LoVo (cell line): Measurements from ENCODE around the gene ADPGK.

ENCODE experiments used
- DNase-seq: peaks from one replicate; pipeline ENCODE4 v3.0.0-alpha.2; 2016; ENCODE audit warnings: low spot score

ADPGK gene

DNA sequence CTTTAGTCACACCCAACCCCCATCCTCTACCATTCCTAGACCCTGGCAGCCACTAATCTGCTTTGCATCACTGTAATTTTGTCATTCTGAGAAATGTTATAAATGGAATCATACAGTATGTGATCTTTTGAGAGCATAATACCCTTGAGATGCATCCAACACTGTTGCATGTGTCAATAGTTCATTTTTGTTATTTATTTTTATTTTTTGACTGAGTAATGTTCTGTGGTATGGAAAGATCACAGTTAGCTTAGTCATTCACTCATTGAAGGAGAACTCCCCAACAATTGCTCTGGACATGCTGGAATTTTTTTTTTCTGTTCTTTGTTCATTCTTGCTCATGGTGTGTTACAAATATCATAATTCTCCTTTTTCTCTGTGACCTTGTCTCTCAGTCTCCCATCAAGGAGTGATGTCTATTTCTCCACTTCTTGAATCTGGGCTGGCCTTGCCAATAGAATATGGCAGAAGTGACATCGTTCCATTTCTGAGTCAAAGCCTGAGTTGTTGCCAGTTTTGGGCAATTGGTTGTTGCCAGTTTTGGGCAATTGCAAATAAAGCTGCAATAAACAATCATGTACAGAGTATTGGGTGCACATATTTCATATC lies 6.8 kb upstream of the ADPGK start:
- DNase-seq: no peak

DNA sequence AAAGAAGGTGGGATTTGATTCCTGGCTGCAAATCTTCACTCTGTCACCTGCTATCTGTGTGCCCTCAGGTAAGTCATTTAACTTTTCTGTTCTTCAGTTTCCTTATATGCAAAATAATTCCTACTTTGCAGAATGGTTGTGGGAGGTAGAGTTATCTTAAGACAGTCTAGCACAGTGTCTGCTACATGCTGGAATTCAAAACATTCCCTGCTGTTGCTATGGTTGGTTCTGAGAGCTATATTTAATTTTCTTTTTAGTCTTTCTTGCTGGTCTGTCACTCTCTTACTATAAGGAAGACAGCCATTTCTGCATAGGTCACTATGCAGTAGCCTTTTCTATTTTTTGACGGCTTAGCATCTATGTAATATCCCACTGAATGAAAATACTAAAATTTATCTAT lies 4.0 kb upstream of the ADPGK start:
- no peak for DNase-seq

DNA sequence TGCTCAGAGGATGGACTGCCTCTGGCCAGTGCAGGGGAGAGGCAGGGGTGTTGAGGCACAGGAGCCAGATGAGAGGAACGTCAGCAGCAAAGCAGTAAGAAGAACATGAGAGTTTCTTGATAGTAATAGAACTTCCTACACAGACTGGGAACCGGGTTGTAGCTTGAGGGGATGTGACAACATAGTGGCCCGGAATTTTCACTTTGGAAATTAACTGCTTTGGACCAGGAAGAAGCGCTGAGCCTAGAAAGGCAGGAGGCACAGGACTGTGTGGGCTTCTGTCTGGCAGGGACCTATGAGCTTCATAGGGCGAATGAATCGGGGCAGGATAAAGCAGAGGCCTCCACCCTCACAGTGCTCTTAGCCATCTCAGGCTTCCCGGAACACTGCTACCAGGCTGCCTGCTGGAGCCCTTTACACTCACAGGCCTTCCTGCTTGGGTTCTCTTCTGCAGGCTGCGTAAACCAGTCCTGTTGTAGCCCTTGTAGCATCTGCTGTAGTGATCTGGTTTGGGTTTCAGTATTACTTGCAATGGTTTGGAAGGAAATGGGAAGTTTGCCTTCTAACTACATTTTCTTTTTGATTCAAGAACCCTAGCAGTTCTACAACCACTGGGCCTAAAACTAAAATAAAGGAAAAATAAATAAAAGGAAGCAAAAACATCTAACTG lies 3.3 kb upstream of the ADPGK start:
- DNase-seq: no peak

DNA sequence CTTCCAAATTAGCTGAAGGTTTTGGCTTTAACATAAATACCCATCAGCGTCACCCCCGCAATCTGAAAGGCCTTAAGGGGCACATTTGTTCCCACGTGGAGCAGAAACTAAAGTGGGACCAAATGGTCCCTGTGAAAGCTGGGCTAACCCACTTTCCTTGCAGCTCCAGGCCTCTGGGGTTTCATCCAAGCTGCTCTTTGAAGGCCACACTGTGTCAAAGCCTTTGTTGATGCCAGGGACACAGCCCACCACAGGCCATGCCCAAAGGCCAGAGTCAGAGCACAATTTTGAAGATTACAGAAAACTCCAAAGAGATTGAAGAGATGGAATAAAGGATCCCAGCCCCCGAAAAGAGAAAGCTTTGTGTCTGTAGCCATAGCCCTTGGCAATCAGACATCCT lies 2.7 kb upstream of the ADPGK start:
- DNase-seq: no peak

DNA sequence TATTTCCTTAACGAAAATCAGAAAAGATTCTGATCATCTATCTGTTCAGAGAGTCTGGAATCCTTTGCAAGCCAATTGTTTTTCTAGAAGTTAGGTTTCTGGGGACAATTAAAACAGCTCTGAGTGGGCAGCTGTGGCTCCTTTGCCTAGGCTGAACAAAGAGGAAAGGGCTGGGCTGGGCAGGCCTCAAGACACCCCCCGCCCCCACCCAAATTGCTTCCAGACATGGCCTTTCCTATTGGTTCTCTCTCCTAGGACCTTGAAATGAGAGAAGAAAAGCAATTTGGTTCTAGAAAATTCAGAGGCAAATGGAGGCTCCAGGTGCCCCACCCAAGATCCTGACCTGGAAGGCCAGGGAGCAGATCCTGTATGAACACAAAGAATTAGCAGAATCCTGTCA lies 2.3 kb upstream of the ADPGK start:
- no peak for DNase-seq

DNA sequence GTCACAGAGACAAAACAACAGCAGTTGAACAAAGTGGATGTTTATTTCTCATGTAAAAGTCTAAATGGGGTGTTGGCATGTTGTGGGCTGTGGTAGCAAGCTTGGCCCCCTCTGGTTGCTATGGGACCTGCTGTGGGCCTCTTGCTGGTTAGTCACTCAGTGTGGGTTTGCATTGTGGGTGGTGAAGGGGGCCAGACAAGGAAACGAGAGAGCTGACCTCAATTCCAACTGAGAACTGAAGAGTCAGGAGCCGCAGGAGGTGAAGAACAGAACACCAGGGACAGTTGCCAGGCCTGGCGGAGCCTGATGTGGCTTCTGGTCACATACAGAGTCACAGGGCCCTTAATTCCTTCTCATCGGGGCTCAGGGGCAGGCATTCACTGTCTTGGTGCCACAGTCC lies 1.9 kb upstream of the ADPGK start:
- no peak for DNase-seq

DNA sequence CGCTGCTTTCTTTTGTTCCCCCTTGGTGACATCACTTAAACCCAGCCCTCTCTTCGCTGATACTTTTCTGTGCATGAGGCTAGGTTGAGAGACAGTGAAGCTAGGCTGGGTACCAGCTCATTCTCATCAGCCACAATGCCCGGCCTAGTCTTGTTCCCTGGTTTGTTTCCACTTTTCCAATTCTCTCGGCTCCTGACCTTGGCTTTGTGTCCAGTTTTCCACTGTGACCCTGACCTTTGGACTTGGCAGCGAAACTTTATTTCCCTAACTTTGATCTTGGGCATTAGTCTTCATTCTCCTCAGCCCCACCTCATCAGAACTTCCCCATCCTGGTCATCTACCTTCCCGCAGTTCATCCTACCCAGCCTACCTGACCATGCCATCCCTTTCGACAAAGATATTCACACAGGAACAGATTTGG lies 908 bp upstream of the ADPGK start:
- no peak for DNase-seq

DNA sequence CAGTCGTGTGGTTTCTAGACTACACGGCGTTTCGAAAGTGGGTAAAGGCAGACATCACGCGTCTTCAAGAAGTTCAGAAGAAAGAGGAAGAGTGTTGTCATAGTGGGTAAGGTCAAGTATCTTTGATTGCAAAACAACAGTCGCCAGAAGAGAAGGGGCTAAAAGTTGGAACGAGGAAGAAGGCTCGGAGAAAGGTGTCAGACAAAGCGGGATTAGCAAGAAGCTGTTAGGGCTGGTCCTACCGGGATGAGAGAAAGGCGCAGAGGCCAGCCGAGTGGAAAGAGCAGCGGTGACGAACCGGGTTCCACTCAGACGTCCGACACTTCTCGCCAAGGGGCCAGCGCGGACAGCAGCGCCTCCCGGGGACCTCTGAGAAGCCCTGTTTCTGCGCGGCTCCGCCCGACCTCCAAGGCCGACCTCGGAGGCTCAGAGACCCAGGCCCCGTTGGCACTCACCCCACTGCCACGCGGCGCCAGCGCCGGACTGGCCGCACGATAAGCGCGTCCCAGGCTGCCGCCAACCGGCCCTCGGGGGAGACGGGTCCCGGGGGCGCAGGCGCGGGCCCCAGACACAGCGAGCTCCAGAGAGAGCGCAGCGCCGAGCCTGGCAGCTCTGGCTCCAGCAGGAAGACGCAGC lies 436 bp downstream of the ADPGK start:
- DNase-seq: no peak

DNA sequence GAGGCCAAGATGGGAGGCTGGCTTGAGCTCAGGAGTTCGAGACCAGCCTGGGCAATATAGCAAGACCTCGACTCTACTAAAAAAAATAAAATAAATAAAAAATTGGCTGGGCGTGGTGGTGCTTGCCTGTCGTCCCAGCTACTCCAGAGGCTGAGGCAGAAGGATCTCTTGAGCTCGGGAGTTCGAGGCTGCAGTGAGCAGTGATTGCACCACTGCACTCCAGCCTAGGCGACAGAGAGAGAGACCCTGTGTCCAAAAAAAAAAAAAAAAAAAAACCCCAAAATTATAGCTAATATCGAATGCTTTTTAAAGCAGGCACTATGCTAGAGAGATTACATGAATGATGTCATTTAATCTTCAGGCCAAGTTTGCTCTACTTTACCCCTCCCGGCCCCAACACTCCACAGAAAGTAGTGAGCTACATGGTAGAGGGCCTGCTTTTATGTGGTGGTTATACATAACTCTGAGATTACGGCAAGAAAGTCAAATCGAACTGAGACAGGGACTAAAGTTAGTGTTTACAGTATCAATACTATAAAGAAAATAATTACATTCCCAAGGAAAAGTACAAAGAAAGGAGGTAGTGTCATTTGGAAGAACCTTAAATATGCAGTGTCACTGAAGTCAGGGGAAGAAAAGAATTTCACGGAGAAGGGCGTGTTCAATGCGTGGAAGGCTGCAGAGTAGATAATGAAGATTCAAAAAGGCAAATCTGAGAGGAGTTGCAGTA lies 1.1 kb downstream of the ADPGK start:
- DNase-seq: no peak

DNA sequence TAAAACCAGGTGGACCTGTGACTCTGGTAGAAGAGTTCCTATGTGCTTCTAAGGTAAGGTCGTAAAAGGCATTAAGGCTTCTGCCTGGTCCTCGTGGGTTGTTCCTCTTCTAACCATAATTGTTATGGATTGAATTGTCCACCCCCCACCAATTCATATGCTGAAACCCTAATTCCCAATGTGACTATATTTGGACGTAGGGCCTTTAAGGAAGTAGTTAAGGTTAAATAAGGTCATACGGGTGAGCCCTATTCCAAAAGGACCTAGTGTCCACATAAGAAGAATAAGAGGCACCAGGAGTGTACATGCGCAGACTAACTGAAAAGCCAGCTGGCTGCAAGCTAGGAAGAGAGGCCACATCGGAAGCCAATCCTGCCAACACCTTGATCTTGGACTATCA lies 1.9 kb downstream of the ADPGK start:
- no peak for DNase-seq

DNA sequence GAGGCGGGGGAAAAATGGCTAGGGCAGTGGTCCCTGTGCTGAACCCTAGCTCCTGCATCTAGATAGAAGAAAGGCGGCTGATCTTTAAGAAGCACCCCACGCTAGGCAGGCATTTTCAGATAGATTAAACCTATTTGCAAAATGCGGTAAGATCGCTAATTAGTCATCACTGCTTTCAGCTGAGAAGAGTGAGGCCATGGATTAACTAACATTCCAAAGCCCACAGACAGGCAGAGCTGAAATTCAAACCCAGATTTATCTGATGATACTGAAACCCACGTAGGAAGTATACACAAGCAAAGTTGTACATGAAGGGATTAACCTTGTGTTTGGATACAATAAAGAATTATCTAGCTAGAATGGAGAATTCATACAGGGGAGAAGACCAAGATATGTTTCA lies 4.8 kb downstream of the ADPGK start:
- no peak for DNase-seq

DNA sequence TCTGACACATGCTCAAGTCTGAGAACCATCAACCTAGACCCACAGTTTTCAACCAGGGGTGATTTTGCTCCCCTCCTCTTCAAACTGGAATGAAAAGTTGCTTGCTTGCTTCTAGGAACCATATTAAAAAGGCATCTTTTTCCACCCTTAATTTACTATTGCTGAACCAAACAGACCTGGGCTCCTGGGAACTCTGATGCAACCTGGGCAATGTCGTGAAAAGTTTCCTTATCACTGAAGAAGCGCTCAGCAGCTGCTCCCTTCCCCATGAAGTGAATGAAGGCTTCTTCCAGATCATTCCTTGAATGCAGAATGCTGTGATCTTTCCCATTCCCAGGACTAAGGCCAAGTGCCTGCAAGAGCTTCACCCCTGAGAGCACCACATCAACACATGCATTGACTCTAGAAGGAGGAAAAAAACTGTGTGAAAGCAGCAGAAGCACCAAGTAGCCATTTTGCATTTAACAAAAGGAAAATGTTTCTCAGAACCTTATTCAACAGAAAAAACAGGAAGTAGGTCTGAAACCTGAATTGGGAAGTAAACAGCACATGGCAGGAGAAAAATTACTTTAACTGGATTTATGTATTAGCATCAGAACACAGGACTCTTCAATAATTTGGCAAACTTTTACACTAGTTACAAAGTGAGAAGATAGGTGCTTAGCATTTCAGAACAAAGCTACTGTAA lies 8.7 kb downstream of the ADPGK start:
- DNase-seq: no peak

DNA sequence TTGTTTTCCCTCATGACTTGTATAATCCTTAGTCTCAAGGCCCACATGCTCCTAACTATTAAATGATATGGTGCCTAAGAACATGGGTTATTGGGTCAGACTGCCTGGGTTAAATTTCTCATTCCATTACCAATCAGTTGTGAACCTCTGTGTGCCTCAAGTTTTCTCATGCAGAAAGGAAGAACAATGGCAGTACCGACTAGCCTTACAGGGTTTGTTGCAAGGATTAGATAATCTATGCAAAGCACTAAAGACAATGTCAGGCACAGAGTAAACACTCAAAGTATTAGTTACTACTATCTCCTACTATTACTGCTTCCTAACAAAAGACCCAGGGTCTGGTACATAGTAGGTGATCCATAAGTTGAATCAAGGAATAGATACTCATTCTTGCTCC lies 12.2 kb downstream of the ADPGK start:
- DNase-seq: no peak

DNA sequence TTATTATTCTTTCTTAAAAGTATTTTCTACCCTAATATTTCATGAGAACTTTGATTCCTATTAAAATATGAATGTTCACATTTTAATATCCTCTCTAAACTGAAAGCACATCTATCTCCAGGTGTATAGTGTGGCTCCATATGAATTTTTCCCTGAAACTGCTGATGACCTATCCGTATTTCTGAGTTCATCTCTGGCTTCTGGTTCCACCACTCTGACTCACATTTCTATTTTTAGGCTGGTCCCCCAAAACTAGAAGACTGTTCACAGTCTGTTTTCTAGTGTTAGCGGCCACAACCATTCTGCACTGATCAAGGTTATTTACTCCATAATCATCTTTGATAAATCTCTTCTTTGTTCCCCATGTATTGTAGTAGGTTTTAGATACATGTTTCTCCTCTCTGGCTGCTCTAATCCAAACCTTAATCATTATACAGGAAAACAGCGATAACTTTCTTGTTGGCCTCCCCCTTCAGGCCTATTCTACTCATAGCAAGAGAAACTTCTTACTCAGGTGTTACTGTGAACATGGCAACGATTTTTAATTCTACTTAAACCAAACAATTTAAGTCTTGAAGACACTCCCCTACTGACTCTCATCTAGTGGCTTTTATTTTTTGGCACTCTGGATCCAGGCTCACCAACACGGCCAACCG lies 12.8 kb downstream of the ADPGK start:
- no peak for DNase-seq

DNA sequence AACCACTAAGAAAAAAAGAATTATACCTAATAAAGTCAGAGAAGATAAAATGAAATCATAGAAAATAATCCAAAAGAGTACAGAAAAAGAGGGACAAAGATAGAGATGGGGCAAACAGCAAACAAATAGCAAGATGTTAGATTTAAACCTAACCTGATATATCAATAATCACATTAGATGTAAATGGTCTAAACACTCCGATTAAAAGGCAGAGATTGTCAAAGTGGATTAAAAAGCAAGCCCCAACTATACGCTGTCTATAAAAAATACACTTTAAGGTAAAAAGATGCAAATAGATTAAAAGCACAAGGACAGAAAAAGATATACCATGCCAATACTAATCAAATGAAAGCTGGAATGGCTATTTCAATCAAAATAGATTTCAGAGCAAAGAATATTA lies 16.8 kb downstream of the ADPGK start:
- no peak for DNase-seq

DNA sequence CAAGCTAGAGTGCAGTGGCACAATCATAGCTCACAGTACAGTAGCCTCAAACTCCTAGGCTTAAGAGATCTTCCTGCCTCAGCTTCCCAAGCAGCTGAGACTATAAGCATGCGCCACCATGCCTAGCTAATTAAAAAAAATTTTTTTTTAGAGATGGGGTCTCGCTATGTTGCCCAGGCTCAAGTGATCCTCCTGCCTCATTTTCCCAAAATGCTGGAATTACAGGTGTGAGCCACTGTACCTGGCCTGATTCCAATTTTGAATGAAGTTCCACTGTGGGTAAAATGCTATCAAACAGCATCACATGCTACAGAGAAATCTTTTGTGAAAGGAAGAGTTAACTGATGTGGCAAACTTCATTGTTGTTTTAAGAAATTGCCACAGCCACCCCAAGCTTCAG lies 17.5 kb downstream of the ADPGK start:
- no peak for DNase-seq

DNA sequence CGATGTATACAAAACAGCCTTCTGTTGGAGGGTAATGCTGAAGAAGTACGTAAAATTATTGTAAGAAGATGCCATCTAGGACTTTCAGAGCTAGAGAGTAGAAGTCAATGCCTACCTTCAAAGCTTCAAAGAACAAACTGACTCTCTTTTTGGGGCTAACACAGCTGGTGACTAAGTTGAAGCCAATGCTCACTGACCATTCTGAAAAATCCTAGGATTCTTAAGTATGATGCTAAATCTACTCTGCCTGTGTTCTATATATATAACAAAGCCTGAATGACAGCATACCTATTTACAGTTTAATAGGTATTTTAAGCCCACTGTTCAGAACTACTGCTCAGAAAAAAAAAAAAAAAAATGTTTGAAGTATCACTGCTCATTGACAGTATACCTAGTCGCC lies 18.9 kb downstream of the ADPGK start:
- DNase-seq: no peak

DNA sequence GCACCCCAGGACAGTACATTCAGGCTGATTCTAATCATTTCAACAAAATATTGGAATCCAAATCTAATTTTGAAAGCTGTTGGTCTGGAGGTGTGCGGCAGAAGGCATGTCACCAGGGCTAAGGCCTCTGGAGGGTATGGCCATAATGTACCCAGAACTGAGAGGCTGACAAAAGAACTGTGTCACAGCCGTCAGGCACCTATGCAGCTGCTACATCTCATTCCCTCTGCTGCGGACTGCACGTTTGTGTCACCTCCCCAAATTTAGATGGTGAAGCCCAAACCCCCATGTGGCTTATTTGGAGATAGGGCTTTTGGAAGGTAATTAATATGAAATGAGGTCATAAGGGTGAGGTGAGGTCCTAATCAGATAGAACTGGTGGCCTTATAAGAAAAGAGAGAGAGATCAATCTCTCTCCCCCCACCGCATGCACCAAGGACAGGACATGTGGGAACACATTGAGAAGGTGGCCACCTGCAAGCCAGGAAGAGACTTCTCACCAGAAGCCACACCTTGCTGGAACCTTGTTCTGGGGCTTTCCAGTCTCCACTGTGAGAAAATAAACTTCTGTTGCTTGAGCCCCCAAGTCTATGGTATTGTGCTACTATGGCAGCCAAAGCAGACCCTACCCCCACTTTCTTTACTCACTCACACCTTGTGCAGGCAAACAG lies 22.8 kb downstream of the ADPGK start:
- no peak for DNase-seq

DNA sequence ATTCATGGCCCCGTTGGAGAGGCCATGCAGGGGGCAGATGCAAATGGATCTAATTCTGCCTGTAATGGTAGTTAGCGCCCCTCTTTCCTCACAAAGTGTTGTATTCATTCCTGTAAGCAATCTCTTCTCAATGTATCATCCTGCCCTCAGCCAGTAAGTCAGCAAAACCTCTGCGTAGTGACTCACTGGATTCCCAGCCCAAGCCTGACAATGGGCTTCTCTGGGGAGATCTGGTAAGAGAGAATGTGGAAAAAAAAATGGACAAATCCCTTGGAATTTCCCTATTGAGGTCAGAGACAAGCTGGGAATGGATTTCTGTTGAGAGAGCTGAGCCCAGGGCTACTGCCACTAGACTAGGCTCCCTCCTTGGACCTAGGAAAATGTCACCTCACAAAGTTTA lies 25.4 kb downstream of the ADPGK start:
- DNase-seq: no peak

DNA sequence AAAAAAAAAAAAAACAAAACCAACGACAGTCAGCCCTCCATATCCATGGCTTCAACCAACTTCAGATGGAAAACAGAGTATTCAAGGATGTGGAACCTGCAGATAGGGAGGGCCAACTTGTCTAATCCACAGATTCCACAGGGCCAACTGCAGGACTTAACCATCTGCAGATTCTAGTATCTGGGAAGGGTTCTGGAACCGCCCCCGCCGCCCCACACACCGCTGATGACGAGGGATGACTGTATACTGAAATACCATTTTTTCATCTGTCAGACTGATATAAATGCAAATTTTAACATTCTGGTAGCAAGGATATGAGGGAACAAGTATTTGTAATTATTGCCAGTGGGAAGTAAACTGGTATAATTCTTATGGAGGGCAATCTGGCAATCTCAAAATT lies 29.5 kb downstream of the ADPGK start:
- DNase-seq: no peak

DNA sequence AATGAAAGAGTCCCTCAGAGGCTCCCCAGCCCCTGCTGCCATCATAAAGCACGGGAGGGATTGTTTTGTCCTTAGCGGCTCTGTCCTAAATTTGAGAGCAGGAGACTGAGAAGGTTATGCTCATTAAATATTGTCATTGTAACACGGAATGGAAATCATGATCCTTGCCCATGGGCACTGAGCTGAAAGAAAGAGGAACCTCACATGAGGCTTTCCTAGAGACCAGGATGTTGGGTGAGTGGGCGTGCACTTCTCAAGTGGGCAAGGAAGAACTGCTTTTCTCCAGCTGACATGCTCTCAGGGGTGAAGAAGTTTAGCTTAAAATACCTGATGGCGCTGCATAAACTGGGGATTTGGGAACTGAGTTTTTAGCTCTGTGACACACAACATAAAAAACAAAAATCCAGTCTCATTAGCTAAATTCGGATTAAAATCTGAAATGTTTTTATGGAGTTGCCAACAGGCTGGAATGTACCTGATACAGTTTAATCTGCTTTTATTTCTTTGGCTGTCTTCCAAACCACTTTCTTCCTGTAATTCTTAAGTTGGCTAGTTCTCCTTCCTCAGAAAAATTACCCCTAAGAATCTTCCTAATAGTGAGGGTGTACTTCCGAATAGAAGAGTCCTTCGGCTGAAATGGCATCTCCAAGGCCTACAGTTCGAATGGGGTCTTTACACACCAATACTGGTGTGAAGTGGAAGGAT lies 31.7 kb downstream of the ADPGK start:
- DNase-seq: no peak
